Thyroid gland (tissue), 4 donors: Measurements from ENCODE around the gene YAE1.

Experiments used
- CTCF ChIP-seq, 6 experiments: fragments of 200-600 bp in 3 of 6; fragments of 450-650 bp in 3 of 6; sonication (generic) in 3 of 6; IDR thresholded peaks; one replicate each; pipeline ENCODE4 v1.5.1; 2016 to 2019; ENCODE audit warnings: antibody characterized with exemption in 6 of 6, mild to moderate bottlenecking in 2 of 6, inconsistent platforms in 1 of 6, moderate library complexity in 1 of 6
- POLR2A ChIP-seq, 2 donors: fragments of 450-650 bp; IDR thresholded peaks; one replicate each; pipeline ENCODE4 v1.6.1; 2017; ENCODE audit warnings: antibody characterized with exemption in 2 of 2, mild to moderate bottlenecking in 2 of 2, moderate library complexity in 1 of 2

DNA sequence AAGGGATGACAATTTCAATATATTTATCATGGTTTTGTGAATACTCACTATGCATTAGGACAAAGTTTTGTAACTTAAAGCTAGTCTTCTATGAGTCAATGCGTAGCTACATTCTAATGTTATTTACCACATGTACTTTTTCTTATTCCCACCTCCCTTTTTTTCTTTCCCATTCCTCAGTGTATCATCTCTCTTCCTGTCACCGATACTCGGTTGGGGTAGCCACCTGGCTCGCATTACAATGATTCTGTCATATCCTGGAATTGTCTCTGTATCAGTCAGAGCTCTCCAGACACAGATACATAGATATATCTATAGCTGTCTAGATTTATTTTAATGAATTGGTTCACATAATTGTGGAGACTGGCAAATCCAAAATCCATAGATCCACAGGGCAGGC lies 47.4 kb downstream of the YAE1 start:
- TF ChIP-seq CTCF (IDR thresholded peaks at IDR 0.05): no peak
- no peak for TF ChIP-seq POLR2A (IDR thresholded peaks at IDR 0.05)
